ENCODE measurements around the gene RIT2.

Gene RIT2

DNA sequence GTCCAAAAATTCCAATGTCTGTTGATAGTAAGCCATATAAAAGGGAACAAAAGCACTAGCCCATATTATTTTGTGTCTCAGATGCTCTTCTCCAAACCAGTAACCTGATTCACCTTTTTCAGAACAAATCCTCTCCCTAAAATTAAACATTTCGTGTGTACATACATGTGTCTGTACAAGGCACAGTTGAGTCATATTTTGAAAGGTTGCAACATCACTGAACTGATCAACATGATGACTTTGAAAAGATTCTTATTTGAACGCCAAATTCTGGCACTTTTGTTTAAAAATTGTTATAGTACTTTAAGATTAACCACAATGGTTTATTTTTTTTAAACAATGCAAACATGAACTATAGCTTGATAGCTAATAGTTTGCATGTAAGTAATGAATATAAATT, 102.5 kb downstream of the RIT2 start:
- DNase-seq (ENCODE audit: low read depth in 3 of 3, low spot score in 1 of 3), result no peak

DNA sequence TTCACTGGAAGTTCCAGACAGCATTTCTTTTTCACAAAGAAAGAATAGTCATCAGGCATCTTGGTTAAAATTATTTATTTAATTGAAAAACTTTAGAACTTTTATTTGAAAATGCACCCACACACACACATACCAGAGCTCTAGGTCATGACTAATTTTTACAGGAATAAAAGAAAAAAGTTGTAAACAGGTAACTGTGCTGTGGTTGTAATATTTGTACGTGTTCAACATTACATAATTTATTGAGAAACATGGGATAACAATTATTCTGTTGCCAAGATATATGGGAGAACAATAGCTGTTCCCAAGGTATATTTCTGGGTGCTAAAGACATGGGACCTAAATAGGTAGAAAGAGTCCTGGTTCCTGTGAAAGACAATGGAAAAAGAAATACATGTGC, 104.9 kb downstream of the RIT2 start:
- no peak for DNase-seq (ENCODE audit: low read depth in 3 of 3, low spot score in 1 of 3)

DNA sequence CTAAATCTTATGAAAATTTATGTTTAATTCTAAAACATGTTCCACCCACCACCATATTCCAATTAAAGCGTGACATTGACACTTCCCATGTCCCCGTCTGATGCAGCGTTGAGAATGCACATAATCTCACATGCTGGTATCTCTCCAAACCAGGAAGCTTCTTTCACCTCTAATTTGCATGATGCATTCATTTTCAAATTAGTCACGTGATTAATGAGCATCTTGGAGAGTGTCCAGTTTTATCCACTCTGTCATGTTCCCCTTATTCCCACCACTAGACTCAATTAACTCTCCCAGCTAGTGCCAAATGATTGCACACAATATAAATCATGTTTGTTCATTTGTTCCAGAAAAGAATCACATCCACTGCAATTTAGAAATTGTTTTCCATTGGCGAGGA, 105.8 kb downstream of the RIT2 start:
- DNase-seq (ENCODE audit: low read depth in 3 of 3, low spot score in 1 of 3), result no peak

DNA sequence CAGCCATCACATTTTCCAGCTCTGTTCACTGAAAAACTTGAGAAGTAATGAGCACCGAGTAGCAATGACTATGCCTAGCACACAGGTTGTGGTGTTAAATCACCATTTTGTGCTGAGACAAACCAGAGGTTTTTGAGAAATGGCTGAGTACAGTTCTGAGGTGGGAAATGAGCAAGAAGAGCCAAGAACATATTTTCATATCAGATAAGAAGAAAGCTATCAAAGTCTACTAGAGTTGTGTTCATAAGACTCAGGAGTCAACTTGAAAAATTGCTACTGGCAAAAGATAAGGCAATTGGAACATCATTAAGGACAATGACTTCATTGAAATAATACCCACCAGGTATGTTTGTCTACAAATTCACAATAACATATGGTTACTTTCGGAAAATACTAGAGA, 108.1 kb downstream of the RIT2 start:
- no peak for DNase-seq (ENCODE audit: low read depth in 3 of 3, low spot score in 1 of 3)

DNA sequence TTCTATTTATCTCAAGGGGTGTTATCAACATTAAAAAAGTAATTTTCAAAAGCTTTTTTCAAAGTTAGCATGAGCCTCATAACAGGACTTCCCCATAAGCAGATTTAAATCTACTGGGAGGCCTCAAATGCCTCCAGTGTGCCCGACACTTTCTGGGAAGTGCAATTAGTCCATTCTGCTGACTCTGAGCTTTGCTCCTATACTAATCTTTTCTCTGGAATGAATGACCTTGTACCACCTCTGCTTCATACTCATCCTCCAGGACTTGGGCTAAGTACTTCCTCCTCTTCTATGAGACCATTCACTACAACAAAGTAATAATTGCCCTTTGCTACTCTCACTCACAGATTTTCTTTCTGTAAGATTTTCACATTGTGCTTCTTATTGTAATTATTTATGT, 111.1 kb downstream of the RIT2 start:
- DNase-seq (ENCODE audit: low read depth in 3 of 3, low spot score in 1 of 3), result no peak

DNA sequence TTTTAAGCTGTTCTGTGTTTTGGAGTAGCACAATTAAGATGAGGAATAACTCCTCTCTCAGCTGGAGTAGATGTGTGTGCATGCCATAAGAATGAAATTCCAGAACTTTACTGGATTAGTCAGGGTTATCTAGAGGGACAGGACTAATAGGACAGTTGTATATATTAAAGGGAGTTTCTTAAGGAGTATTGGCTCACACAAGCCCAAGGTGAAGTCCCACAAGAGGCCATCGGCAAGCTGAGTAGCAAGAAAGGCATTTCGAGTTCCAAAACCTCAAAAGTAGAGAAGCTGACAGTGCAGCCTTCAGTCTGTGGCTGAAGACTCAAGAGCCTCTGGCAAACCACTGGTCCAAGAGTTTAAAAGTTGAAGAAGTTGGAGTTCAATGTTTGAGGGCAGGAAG, 113.7 kb downstream of the RIT2 start:
- DNase-seq (ENCODE audit: low read depth in 3 of 3, low spot score in 1 of 3), result no peak

DNA sequence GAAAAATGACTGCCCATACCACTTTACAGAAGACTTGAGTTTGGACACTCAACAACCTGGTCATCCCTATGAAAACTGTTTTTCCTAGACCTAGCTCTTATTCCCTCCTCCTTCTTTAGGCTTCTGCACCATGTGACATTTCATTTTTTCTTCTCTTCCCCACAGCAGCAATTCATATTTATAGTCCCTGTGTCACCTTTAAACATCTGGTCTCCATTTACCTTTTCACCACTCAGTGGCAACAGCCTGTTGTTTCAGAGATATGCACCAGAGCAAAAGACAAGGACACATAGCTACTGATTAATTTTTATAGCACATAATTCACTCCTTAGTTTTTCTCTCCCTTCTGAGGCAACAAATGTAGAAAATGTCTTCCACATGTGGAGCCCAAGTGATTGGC, 118.7 kb downstream of the RIT2 start:
- no peak for DNase-seq (ENCODE audit: low read depth in 3 of 3, low spot score in 1 of 3)

DNA sequence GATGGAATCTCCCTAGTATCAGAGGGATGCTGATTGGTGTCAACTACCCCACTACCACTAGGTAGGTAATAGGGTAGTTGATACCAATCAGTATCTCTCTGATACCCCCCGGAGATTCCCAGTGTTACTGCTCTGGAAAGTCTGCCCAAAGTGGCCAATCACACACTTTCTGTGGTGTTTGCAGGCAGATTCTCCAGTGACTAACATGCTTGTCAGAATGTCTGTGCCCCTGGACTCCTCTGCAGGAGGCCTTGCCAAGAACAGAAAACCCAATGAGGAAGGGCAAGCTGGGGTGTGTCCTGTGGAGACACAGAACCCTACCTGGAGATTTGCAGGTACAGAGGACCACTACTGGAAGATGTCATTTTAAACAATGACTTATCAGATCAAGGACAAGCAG, 135.1 kb downstream of the RIT2 start:
- DNase-seq (ENCODE audit: low read depth in 3 of 3, low spot score in 1 of 3), result no peak

DNA sequence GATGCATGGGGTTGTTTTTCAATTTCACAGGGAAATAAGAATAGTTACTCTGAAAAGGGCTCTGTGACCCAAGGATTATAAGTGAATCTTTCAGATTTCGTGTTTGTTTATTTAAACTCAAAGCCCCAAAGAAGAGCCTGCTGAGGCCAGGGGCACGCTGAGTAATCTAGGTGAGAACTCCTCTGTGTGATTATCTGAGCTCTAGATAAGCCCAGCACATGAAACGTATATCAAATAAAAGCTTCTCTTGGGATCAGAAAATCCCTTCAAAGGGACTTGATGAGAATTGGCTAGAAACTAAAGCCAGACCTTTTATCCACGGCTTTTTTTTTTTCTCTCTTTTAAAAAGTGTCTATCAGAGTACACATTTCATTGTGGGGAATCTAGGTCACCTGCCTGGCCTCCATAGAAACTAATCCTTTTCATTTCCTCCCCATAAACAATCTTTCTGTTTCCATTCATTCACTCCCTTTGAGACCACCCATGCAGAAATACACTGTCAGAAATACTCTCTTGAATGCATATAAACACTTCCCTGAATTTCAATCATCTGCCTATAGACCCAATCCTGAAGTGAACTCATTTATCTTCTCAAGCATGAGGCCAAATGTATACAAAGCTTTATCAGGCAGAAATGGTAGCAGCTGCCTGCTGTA, 137.4 kb downstream of the RIT2 start:
- DNase-seq (ENCODE audit: low read depth in 3 of 3, low spot score in 1 of 3), result no peak

DNA sequence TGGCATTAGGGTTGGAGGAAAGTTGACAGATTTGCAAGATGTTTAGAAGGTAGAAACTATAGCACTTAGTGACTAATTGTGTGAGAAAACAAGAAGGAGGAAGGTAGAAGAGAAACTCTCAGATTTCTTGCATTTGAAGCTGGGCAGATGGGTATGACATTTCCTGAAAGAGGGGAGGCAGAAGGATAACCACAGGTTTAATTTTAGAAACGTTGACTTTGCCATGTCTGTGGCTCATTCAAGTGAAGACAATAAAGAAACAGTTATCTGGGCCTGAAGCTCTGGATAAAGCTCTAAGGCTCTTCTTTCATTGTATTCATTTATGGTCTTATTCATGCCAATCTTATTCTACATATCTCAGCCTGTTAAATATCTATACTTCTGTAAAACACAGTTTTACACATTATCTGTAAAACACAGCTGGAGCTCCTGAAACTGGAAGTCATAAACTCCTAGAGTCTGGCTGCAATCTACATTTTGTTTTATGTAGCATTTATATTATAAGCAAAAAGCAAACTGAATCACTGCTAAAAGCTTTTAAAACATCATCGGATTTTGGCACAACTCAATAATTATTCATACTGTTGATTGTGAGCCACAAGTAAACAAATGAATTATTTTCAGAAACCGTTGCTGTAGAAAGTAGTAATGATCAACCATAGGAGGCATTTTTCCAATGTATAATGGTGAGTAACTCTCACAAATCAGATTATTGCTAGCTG, 138.5 kb downstream of the RIT2 start:
- DNase-seq (ENCODE audit: low read depth in 3 of 3, low spot score in 1 of 3), result no peak

DNA sequence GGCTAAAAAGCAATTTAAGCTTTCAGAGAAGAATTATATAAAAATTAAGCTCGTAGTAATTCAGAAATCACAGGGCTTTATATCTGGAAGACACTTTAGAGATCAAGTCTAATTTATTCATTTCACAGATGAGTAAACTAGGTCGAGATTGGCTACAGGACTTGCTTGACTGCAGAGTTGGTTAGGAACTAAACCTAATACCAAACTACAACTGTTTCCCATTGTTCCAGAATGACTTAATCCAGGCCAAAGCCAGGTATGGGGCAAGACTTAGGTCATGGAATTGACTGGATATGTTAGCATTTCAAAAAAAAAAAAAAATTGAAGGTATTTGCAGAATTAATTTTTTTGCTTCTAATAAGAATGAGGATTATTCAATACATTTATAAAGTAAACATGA, 146.1 kb downstream of the RIT2 start:
- no peak for DNase-seq (ENCODE audit: low read depth in 3 of 3, low spot score in 1 of 3)

DNA sequence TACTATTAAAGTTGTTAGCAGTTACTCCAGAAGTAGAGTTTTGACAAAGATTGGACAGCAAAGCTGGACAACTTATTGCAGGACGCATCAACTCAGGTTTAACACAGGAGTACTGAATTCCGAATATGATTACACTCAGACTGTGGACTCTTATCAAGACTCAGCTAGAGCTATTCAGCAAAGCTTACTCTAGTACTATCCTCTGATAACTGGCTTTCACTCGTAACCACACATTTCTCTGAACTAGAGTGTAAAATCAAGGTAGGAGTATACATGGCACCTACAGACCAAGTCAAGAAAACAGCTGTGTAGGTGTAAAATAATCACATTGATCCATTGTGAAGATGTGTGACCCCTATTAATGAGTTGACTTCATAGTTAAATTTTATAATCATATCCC, 154.2 kb downstream of the RIT2 start:
- DNase-seq (ENCODE audit: low read depth in 3 of 3, low spot score in 1 of 3), result no peak

DNA sequence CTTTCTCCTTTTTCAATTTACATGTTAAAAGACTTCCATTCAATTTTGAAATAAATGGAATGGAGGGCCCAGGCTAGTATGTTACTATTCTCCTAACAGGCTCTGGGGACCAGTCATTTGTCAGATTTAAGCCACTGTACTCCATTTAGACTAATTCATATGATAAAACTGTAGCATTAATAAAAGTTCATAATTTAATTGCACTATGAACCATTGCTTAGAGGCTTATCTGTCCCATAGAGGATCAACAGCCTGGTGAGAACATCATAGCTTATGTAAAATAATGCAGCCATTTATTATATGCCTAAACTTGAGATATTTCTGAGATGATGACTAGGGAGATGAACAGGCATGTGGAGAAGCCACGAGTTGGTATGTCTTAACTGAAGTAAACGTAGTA, 156.0 kb downstream of the RIT2 start:
- no peak for DNase-seq (ENCODE audit: low read depth in 3 of 3, low spot score in 1 of 3)

DNA sequence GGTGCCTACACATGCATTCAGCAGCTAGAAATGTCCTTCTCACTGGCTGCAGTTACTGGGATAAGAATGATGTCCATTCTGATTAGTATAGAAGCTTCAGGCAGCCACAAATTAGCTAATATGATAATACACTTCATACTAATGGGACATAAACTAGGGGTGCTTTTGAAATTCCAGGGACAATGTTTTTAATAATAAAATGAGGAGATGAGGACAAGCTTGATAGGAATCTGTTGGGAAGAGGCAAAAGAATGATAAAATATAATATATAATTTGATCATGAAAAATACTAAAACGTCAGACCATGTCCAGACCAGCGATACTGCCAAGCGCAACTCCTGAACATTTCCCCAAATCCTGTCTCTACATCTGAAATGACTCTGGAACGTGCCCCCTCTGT, 157.1 kb downstream of the RIT2 start:
- DNase-seq (ENCODE audit: low read depth in 3 of 3, low spot score in 1 of 3), result no peak

DNA sequence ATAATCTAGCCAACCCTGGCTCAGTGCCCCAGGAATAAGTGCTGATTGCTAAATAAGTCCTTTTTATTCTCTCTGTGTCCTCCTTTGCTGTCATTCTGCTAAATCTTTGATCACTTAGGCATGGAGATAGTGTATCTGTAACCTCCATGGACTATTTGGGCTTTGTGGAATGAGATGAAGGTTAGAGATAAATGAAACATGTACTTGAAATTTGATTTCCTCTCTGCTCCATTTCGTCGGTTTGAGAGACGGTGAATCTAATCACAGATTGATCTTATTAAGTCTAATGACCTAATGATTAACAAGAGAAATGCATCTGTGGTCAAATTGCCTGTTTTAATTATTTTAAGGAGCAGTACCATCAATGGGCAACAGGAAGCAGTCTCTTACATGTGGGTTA, 159.2 kb downstream of the RIT2 start:
- DNase-seq (ENCODE audit: low read depth in 3 of 3, low spot score in 1 of 3), result no peak

DNA sequence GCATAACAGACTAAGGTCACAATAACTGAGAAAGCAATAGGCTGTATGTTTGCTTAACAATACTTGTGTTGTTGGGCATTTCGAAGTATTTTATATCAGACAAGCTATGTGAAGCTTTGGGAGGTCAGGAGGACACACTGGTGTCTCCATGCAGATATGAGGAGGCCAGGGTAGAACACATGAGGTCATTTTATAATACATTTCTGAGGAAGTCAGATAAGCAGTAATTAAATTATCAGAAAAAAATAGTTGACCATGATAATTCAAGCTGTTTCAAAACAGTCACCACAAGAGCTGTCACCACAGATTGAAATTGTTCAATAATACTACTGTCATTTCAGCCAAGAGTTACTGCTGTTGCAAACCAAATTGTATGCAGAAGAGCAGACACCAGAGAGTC, 160.6 kb downstream of the RIT2 start:
- no peak for DNase-seq (ENCODE audit: low read depth in 3 of 3, low spot score in 1 of 3)

DNA sequence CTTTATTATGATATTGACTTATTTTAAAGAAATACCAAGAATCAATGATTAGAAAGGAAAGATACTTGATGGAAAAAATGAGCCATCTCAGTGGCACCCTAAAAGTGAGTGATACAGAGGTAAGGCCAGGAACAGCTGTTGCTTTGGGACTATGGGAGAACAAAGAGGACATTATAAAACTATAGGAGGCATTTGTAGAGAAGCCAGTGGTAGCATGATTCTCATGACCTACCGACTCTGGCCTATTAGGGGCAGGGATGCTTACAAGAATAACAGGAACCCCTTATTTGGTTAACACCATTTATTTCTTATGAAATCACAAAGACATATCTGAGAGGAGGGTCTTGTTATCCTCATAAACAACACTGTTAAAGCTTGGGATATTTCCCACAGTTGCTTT, 162.2 kb downstream of the RIT2 start:
- DNase-seq (ENCODE audit: low read depth in 3 of 3, low spot score in 1 of 3), result no peak

DNA sequence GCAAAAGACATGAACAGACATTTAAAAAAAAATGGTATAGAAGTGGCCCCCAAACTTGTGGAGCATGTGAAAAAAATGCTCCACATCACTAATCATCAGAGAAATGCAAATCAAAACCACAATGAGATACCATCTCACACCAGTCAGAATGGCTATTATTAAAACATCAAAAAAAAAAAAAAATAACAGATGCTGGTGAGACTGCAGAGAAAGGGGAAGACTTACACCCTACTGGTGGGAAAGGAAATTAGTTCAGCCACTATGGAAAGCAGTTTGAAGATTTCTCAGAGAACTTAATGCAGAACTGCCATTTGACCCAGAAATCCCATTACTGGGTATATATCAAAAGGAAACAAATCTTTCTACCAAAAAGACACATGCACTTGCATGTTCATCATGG, 164.8 kb downstream of the RIT2 start:
- no peak for DNase-seq (ENCODE audit: low read depth in 3 of 3, low spot score in 1 of 3)

DNA sequence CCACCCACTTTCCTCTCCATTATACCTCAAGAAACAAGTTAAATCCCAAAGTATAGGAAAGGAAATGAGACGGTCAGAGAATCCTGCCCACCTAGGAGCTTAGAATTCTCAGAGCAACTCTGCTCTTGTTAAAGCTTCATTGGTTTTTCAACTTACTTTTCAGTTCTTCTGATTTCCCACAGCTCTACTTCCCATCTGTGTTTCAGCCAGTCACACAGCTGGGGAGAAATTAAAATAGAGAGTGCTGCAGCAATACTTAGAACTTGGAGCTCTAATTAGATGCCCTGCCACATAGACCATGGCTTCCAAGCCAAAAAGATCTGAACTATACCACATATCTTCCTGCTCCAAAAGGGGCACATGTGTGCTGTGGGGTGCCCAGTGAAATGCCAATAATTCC, 166.7 kb downstream of the RIT2 start:
- no peak for DNase-seq (ENCODE audit: low read depth in 3 of 3, low spot score in 1 of 3)

DNA sequence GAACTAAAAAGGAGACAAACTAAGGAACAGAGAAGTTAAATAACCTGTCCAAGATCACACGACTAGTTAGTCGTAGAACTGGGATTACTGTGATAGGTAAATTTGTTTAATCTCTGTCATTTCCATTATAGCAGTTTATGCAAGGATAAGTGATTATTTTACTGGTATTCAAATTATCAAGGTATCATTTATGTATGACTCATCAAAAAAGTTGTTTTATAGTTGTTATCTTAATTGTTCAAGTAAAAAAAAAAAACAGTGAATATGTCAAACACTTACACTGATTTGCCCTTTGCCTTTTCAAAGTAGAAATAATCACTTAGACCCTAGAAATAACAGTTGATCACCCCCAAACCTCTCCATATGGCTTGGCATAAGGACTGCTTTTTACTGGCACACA, 173.6 kb downstream of the RIT2 start:
- DNase-seq (ENCODE audit: low read depth in 3 of 3, low spot score in 1 of 3), result no peak

DNA sequence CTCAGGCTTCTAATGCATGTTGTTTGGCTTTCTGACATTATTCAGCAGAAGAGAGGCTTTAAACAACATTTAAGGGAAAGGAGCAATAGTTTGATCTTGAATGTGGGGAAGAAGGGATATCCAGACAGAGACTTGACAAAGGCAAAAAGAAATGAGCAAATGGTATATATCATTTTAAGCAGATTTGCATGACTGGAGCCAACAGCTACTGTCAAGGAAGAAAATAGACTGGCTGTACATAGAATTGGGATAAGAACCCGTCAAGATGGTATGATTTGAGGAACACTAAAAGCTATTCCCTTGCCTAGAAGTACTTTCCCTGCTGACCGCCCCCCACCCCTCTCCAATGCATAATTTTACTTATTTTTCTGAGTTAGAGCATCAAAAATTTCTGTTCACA, 174.5 kb downstream of the RIT2 start:
- DNase-seq (ENCODE audit: low read depth in 3 of 3, low spot score in 1 of 3), result no peak

DNA sequence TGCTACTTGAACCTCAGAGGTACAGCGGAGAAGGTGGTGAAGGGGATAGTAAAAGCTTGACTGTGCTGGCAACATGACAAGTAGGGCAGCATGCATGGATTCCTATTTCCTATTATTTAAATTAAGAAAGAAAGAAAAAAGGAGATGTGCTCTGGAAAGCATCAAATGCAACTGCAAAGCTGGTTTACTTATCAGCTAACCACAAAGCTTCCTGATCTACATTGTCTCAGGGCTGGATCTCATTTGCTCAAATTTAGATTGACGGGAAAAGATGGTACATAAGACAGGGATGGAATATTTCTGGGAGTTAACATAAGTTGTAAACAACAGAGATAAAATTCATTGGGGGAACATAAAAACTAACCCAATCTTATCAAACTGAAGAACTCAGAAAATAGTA, 178.0 kb downstream of the RIT2 start:
- no peak for DNase-seq (ENCODE audit: low read depth in 3 of 3, low spot score in 1 of 3)

DNA sequence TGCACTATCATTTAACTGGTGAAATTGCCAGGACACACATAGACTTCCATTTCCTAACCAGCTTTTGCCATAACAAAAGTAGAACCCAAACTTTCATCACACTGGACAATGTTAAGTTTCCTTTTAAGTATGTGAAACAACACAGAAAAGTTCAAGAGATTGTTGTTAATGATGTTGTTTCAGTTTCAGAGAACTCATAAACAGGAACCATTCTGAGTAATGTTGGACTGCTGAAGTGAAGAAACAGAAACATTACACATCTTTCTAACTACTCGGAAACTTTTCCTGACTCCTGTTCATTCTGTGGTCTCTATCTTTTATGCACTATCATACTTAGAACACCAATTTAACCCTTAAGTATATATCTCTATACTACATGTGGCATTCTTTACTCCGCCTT, 179.2 kb downstream of the RIT2 start:
- DNase-seq (ENCODE audit: low read depth in 3 of 3, low spot score in 1 of 3), result no peak

All from stimulated activated CD4-positive, alpha-beta T cell treated with anti-CD3 and anti-CD28 coated beads, TNF-alpha, amount 100 ng/mL, for 1 hour (primary cell).